GM08714 (cell line): ENCODE measurements around the gene UCHL3.

ENCODE experiments used
- H3K4me3 ChIP-seq: fragments of 200-500 bp; sonication (Bioruptor generic); 2 replicates; pipeline ENCODE4 v1.5.1; 2014; ENCODE audit warnings: mild to moderate bottlenecking, low read length, inconsistent platforms
- ZNF274 ChIP-seq: IDR thresholded peaks from 2 replicates; pipeline ENCODE4 v1.6.1; 2012; ENCODE audit warnings: mild to moderate bottlenecking, low read depth, low read length

The UCHL3 gene

DNA sequence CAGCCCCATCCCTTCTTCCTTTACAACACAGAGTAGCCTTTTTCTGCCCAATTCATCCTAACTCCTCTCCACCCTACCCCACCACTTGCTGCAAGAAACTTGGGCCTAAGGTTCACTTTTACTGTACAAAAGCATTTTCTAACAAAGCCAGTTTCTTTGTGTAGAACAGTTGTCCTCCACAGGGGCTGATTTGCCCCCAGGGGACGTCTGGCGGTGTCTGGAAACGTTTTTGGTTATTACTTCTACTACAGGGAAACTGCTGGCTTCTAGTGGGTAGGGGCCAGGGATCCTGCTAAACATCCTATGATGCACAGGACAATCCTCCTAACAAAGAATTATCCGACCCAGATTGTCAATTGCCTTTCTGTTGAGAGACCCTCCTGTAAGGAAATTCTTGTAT is 79.2 kb downstream of the UCHL3 start:
- no peak for TF ChIP-seq ZNF274
- no peak overlapping the region for H3K4me3 ChIP-seq

DNA sequence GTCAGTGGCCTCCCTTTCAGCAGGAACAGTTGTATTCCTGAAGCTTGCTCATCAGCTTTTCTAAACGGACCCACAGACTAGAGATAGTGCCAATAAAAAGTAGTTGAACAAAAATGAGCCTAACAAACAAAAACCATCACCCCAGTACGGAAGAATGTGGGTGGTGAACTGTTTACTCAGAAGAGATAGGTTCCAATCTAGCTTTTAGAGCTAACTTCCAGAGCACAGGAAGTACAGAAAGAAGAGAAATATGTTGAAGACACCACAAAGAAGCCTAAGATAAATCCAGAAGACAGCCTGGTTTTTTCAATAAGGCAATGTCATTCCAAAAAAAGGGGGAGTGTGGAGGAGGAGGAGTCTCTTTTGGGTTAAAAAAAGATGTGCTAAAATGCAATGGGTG is 83.7 kb downstream of the UCHL3 start:
- no peak for TF ChIP-seq ZNF274
- no peak overlapping the region for H3K4me3 ChIP-seq

DNA sequence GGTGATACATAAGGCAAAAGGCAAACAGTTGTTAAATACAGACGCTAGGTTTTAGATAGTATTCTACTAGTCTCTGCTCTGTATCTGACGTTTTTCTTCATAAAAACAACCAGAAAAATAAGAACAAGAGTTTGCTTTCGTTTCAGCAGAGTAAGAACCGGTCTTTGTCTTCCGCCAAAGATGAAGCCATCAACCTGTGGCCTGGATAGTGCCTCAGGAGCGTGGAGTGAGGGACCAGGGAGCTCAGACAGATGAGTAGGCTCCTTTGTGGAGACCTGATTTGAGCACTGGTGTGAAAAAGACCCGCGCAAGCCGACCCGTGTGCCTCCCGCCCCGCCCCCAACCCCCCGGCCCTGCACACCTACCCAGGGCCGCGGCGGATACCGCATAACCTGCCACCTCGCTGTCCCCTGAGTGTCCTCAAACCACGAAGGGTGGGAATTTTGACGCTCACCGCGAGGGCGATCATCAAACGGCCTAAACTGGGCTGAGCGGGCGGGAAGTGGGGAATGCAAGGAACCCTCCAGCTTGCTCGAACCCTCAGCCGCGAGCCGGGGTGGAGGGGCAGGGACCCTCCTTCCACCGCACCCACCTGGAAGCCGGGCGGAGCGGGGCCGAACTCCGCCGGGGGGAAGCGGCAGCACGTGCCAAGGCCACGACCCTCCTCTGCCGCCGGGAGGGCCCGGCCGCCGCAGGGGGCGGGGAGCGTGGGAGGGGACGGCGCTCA is 85.7 kb downstream of the UCHL3 start:
- peak overlapping the region; percentile 64; the same call in 1 of the 2 replicates for H3K4me3 ChIP-seq
- no peak for TF ChIP-seq ZNF274

DNA sequence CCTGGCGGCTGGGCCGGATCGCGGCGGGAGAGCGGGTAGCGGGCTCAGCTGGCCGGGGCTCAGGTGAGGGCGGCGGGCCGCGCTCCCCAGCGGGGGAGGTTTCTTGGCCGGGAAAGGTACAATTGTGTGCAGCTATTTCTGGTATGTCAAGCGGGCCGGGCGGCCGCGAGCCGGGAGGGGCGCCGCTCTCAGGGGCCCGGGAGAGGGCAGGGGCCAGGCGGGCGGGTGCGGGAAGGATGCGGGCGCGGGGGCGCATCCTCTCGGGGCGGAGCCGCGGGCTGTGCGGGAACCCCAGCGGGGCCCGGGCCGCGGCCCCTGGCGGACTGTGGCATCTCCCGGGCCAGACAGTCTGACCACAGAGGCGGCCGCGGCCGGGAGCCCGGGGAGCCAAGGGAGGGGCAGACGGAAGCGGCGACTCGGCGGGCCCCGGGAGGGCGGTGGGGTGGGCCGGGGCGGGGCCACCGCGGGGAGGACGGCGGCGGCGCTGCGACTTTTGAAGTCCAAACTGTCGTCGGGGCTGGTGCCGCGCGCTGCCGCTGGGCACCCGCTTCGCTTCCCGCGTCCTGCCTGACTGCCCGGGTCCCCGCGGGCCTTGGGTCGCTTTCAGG is 86.3 kb downstream of the UCHL3 start, which contains the start of gene LMO7:
Gene LMO7, plus strand, starts transcription at position 503 of the 608 bp plus-strand sequence. CDS start 328 bp downstream, outside the sequence.
- H3K4me3 ChIP-seq: peak within 1 kb of the TSS; percentile 64
- TF ChIP-seq ZNF274: no peak

DNA sequence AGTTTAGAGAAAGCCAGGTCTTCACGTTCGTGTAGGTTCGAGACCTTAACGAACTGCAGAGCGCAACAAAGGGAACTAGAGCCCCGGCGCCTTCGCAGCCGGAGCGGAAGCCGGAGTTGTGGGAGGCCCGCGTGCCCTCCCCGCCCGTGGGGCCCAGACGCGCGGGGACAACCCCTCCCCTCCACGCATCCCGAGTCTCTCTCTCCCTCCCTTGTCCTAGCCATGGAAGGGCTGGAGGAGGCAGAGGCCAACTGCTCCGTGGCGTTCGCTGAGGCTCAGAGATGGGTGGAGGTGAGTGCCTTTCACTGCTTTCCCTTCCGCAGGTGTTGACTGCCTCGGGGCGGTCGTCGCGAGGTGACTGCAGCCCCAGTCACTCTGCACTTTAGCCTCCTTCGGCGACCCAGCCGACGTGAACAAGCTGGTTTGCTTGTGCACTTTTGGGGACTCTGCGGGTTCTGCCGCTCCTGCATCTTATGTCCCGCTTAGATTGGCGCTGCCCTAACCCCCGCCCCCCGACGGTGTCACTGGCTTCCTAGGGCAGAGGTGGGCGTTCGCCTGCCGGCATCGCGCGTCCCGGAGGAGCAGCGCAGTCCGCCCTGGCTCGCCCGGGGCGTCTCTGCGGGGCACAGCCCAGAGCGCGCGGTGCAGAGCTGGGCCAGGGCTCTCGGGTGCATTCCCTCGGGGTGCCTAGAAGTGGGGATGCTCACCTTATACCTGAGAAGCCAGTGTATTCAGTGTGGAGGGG is 87.0 kb downstream of the UCHL3 start:
- TF ChIP-seq ZNF274: no peak
- H3K4me3 ChIP-seq: peak overlapping the region; percentile 64

DNA sequence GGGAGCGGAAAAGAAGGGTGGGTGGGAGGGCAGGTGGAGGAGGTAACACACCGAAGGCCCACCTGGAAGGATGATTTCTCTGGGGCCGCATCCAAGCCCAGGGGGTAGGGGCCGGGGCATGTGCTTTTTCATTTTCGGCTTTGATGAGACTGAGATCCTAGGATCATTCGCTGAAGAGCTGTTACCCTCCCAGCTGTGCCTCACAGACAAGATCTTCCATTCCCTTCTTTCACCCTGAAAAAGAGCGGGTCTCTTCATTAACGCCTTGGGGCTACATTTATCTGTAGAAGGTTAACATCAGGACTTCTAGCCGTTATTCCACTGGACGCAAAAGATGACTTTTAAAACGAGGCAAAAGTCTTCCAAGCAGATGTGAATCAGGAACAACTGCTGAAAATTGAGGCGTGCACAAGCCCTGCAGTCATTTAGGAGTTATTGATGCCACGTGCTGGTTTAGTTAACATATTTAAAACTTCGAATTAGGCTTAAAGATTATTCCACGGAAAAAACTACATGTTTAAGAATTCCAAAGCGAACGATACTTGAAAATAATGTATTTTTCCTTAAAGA is 87.7 kb downstream of the UCHL3 start:
- TF ChIP-seq ZNF274: no peak
- peak overlapping the region; percentile 64 for H3K4me3 ChIP-seq

DNA sequence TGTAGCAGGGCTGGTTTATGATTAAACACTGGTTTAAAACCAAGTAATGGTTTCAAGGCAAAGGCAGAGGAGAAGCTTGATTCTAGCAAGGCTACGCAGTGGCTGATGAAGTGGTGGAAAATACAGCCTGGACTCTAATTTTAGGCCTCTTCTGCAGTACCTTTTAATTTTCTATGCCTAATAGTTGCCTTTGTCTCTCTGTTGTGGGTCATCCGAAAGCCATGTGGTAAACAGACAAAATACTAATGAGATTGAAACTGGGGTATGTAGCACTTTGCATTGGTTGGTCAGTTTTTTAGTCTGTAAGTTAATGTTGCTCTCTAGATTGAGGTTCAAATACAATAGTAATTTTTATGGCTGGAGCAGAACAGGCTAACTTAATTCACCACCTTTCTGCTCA is 89.9 kb downstream of the UCHL3 start:
- no peak for TF ChIP-seq ZNF274
- no peak overlapping the region for H3K4me3 ChIP-seq

DNA sequence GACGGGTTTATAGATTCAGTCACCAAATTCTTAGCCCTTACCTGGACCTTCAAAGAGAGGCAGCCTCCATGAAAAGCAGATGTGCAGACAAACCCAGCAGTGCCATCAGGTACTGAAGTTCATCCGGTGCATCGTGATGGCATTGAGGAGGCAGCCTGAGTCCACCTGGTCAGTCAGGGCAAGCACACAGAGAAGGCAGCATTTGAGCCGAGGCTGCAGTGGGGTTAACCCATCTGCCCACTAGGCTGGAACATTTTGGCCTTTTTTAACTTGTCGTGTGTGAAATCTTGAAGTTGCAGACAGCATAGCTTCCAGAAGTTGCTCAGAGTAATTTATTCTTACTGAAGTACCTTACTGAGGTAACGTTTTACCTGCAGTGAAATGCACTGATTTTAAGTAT is 91.4 kb downstream of the UCHL3 start:
- H3K4me3 ChIP-seq: no peak overlapping the region
- TF ChIP-seq ZNF274: no peak

DNA sequence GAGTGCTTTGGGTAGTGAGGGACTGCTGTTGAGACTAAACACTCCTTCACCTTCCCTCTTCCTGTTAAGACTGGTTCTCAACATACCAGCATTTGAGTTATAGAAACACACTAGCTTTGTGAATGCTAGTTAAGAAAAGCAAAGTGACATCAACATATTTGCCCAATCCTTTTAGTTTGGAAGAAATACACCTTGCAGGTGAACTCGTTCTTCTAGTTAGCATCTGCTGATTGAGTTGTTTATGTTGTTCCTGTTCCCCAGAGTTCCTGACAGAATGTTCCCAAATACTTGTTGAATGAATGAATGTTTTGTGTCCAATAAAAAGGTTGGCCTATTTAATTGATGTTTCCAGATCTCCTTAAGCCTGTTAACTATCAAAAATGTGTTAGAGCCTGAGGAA is 93.6 kb downstream of the UCHL3 start:
- no peak overlapping the region for H3K4me3 ChIP-seq
- no peak for TF ChIP-seq ZNF274

DNA sequence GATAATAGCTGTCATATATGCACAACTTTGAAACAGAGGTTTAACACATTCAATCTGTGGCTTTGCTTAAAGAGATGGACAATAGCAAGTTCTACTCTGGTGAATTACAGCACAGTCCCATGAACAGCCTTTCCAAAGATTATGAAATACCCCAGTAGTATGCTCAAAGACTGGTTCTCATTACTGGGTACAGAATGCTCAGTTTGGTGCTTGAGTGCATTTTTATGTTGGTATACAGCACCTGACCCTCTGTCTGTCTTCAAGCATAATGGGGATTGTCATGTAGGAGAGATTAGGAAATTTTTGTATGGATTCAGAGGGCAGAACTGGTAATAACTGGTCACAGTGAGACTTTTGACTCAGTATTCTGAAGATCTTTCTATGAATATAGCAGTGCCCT is 94.1 kb downstream of the UCHL3 start:
- H3K4me3 ChIP-seq: no peak overlapping the region
- no peak for TF ChIP-seq ZNF274

DNA sequence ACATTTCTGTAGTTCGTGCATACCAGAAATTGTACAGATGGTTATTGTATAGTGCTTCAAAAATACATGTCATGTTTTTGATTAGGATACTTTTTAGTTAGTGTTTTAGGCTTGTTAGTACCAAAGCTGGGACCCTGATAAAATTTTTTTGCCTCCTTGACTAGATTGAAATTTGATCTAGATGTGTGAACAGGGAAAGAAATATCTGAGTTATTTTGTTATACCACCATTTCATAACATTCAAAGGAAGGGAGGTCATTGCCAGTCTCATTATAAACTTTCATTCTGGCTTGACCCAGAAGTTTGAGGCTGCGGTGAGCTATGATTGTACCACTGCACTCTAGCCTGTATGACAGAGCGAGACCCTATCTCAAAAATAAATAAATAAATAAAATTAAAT is 95.5 kb downstream of the UCHL3 start:
- H3K4me3 ChIP-seq: no peak overlapping the region
- TF ChIP-seq ZNF274: no peak

DNA sequence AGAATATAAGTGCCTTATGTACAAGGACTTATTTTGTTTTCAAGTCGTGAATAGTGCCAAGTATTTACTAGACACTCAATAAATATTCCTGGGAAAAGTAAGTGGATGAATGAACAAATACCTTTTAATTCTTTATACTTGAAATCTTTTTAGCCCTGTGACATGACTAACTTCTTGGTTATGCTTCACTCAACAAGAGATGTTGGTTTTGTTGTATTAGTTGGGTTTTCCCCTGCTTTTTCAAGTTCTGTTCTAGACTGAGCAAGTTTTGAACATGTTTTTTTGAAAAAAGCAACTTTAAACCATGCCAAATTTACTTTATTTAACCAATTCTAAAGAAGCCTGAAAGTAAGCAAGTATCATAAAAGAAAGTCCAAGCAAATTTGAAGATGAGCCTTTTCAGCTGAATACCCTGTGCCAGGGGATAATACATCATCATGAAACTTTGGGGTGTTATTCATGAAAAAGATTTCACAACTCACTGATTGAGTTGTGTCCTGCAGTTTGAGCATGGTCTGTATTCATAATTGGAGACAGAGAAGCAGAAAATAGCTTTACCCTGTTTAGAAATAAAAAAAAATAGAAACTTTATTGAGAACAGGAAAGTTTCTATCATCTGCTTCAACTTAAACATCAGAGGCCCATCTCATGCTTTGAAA is 97.7 kb downstream of the UCHL3 start:
- no peak for TF ChIP-seq ZNF274
- H3K4me3 ChIP-seq: peak overlapping the region; percentile 31; the same call in 1 of the 2 replicates

DNA sequence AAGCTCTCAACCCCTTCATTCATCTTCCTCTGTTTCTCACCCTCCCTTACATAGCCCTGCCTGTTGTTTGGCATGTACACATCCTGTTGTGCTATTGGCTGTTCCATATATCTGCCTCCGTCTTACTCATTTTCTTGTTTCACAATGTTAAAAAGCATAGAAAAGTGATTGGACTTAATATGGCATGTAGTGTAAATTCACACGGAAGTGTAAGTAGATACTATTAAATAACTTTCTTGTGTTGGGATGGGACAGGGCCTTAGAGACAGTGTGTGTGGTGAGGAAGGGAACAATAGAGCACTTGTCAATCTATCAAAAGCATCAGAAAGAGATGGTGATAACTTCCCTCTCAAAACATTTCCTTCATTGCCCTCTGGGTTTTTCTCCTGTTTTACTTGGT is 98.9 kb downstream of the UCHL3 start:
- H3K4me3 ChIP-seq: no peak overlapping the region

DNA sequence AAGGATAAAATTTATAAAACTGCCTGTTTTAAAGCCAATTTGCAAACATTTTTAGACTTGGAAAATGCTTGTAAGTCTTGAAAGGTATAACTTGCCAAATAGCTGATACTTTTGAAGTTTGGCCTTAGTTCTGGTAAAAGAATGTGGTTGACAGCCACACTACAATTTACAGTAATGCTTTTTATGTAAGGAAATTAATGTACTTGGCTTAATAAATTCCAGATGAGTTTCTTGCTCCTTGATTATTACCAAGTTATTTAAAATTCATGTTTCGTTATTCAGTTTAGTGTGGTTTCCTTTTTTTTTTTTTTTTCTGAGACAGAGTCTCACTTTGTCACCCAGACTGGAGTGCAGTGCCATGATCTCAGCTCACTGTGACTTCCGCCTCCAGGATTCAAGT is 101.4 kb downstream of the UCHL3 start:
- H3K4me3 ChIP-seq: no peak overlapping the region
- TF ChIP-seq ZNF274: no peak

More for the DNA sequence above, 98.9 kb downstream of the UCHL3 start:
- no peak for TF ChIP-seq ZNF274
